HepG2 (cell line): Measurements from ENCODE around the gene MAN2A1. TPM values are rescaled to one million over a fixed set of nuclear protein-coding genes. Genes with fewer than 3 reads are reported as not detected.

ENCODE experiments used
- ATAC-seq: fragments of 200-7000 bp; cut with Tn5 transposase; 3 replicates; pipeline ENCODE4 v1.9.1; 2020; ENCODE audit warnings: mild to moderate bottlenecking, moderate library complexity
- BruUV-seq: library from RNA; stranded (reverse); fragments of 400-500 nt; replicated peaks from 2 replicates; lab custom pipeline; 2021; lab: Mats Ljungman, UMichigan
- CTCF ChIA-PET: fragments of 300-600 bp; formaldehyde crosslinking; extraction: SDS; loops from one replicate; lab custom pipeline; 2021; ENCODE audit warnings: low total read pairs, inconsistent platforms, low intra/inter-chr PET ratio; lab: Yijun Ruan, JAX
- POLR2A ChIA-PET: fragments of 350-600 bp; sonication (Branson Sonifier 250); formaldehyde crosslinking; loops from one replicate; lab custom pipeline; 2020; ENCODE audit warnings: antibody characterized with exemption, inconsistent platforms; lab: Yijun Ruan, JAX
- DNase-seq: peaks from one replicate; pipeline ENCODE4 v3.0.0-alpha.2; 2015; ENCODE audit warnings: low spot score
- FAIRE-seq: peaks from 3 replicates; lab custom pipeline; 2011; peaks lifted over from hg19 to GRCh38; lab: Jason Lieb, UNC
- H2AFZ ChIP-seq: one replicate; pipeline ENCODE4 v1.6.1; 2011; ENCODE audit warnings: low read length, inconsistent platforms
- H3K27ac ChIP-seq: fragments of 300-600 bp; 3 replicates; pipeline ENCODE4 v1.8.0; 2011; ENCODE audit warnings: mixed run types, mild to moderate bottlenecking, mixed read lengths, low read length, inconsistent platforms; ENCODE audit not compliant: insufficient read depth; ENCODE audit errors: extremely low read length
- H3K27me3 ChIP-seq, 2 experiments: fragments of 200-600 bp in 1 of 2; 2 replicates in 1 of 2; 3 replicates in 1 of 2; pipeline versions ENCODE4 v1.6.0 to v1.8.0; 2011; ENCODE audit warnings: low read length in 2 of 2, mild to moderate bottlenecking in 2 of 2, moderate library complexity in 2 of 2, inconsistent platforms in 1 of 2; ENCODE audit not compliant: insufficient read depth in 2 of 2, control insufficient read depth in 1 of 2
- H3K36me3 ChIP-seq, 2 experiments: fragments of 200-600 bp in 1 of 2; replicated peaks in 1 of 2; 2 replicates in 1 of 2; 3 replicates in 1 of 2; pipeline versions ENCODE4 v1.5.1 to v1.8.0; 2011; ENCODE audit warnings: low read length in 2 of 2, inconsistent platforms in 1 of 2; ENCODE audit not compliant: insufficient read depth in 2 of 2, control insufficient read depth in 1 of 2
- H3K4me1 ChIP-seq: 2 replicates; pipeline ENCODE4 v1.5.1; 2012; ENCODE audit warnings: low read length, inconsistent platforms; ENCODE audit not compliant: insufficient read depth
- H3K4me2 ChIP-seq: 2 replicates; pipeline ENCODE4 v1.6.0; 2011; ENCODE audit warnings: low read depth, low read length, inconsistent platforms
- H3K4me3 ChIP-seq, 3 experiments: fragments of 200-600 bp in 1 of 3; sonication (generic), shearing (Covaris generic) in 1 of 3; replicated peaks in 1 of 3; 2 replicates each; pipeline ENCODE4 v1.5.1; 2011 to 2016; ENCODE audit warnings: low read length in 3 of 3, inconsistent platforms in 2 of 3, low read depth in 2 of 3, mild to moderate bottlenecking in 2 of 3, control low read depth in 1 of 3, mixed read lengths in 1 of 3; ENCODE audit not compliant: insufficient read depth in 1 of 3
- H3K79me2 ChIP-seq: one replicate; pipeline ENCODE4 v1.6.1; 2011; ENCODE audit warnings: low read length, inconsistent platforms; ENCODE audit not compliant: insufficient read depth
- H3K9ac ChIP-seq: 2 replicates; pipeline ENCODE4 v1.6.0; 2011; ENCODE audit warnings: mild to moderate bottlenecking, low read depth, low read length, inconsistent platforms; ENCODE audit not compliant: insufficient read depth
- H3K9me3 ChIP-seq: 2 replicates; pipeline ENCODE4 v1.5.1; 2012; ENCODE audit warnings: mild to moderate bottlenecking, low read length
- H4K20me1 ChIP-seq: 2 replicates; pipeline ENCODE4 v1.6.0; 2011; ENCODE audit warnings: inconsistent platforms, mild to moderate bottlenecking, low read length, moderate library complexity; ENCODE audit not compliant: insufficient read depth
- ARID4A ChIP-seq: sonication (generic); formaldehyde crosslinking; IDR thresholded peaks from 2 replicates; pipeline ENCODE4 v1.5.0; 2020; ENCODE audit warnings: mild to moderate bottlenecking, missing genetic modification reagents, borderline replicate concordance
- CHD4 ChIP-seq: fragments of 200-600 bp; sonication (generic); IDR thresholded peaks from 2 replicates; pipeline ENCODE4 v1.7.0; 2017; ENCODE audit warnings: mild to moderate bottlenecking, low read length, borderline replicate concordance
- ISX ChIP-seq: sonication (generic); formaldehyde crosslinking; conservative IDR thresholded peaks from 2 replicates; pipeline ENCODE4 v1.5.0; 2020; ENCODE audit warnings: missing genetic modification reagents
- POLR2A ChIP-seq, 2 experiments: IDR thresholded peaks; 2 replicates each; pipeline ENCODE4 v1.6.1; 2011; ENCODE audit warnings: low read depth in 2 of 2, low read length in 2 of 2, mild to moderate bottlenecking in 1 of 2, moderate library complexity in 1 of 2; ENCODE audit not compliant: insufficient read depth in 1 of 2
- TCF12 ChIP-seq, 2 experiments: fragments of 450-650 bp in 1 of 2; sonication (generic) in 1 of 2; formaldehyde crosslinking in 1 of 2; IDR thresholded peaks; 2 replicates each; pipeline versions ENCODE4 v1.6.1 to v1.8.0; 2017 to 2022; ENCODE audit warnings: antibody characterized with exemption in 1 of 2, mild to moderate bottlenecking in 1 of 2, missing genetic modification reagents in 1 of 2, moderate library complexity in 1 of 2
- ZNF3 ChIP-seq: IDR thresholded peaks from 2 replicates; pipeline ENCODE4 v1.7.0; 2017; ENCODE audit warnings: inconsistent platforms
- ZNF761 ChIP-seq: sonication (generic); formaldehyde crosslinking; conservative IDR thresholded peaks from 2 replicates; pipeline ENCODE4 v1.4.0; 2020; ENCODE audit warnings: mild to moderate bottlenecking, missing genetic modification reagents
- WGBS: methylation state at CpG from one replicate; pipeline ENCODE4 v1.1.6; 2017; ENCODE audit warnings: low lambda C conversion rate; 5-methylcytosine and 5-hydroxymethylcytosine counted together
- in situ Hi-C: cut with HindIII; loops from 2 replicates; pipeline ENCODE4 v1.10.0; 2017; ENCODE audit warnings: low pct_unique_long_range_greater_than_20kb; ENCODE audit not compliant: extremely low pct_ligation_motif_present
- intact Hi-C: fragments of 100-400 bp; cut with micrococcal nuclease; formaldehyde crosslinking; loops from one replicate; pipeline ENCODE4 v1.10.0; 2022; ENCODE audit not compliant: unreplicated experiment
- polyA plus RNA-seq, 8 experiments: library from polyadenylated mRNA; depleted of rRNA in 3 of 8; stranded (reverse) in 7 of 8; unstranded in 1 of 8; fragments of >200 nt; fragmentation: Illumina TruSeq in 4 of 8; extraction: Trizol in 4 of 8; gene quantifications; 2 replicates each; pipeline versions ENCODE4 v1.2.1 to v1.2.3, GENCODE V29; 2011 to 2016; ENCODE audit warnings: low read depth in 4 of 8, missing spikeins in 1 of 8, mixed read lengths in 1 of 8; ENCODE audit not compliant: insufficient read depth in 1 of 8
- total RNA-seq, 5 experiments: library from RNA; depleted of rRNA; stranded (reverse); fragments of >200 nt; fragmentation: Illumina TruSeq; extraction: Trizol; gene quantifications; 2 replicates each; pipeline ENCODE4 v1.2.3, GENCODE V29; 2016; ENCODE audit warnings: low read depth in 1 of 5
- TF ChIP-seq, protein P1 (sequence below): sonication (generic); formaldehyde crosslinking; IDR thresholded peaks from 2 replicates; pipeline ENCODE4 v1.8.0; 2022; ENCODE audit warnings: mild to moderate bottlenecking, missing genetic modification reagents, borderline replicate concordance

The MAN2A1 gene
- total and polyA plus RNA-seq, 2 of the 13 experiments (the other 11 are each of a cell fraction or from before 2014, with no cell fraction given): 56.2 to 80.5 TPM

DNA sequence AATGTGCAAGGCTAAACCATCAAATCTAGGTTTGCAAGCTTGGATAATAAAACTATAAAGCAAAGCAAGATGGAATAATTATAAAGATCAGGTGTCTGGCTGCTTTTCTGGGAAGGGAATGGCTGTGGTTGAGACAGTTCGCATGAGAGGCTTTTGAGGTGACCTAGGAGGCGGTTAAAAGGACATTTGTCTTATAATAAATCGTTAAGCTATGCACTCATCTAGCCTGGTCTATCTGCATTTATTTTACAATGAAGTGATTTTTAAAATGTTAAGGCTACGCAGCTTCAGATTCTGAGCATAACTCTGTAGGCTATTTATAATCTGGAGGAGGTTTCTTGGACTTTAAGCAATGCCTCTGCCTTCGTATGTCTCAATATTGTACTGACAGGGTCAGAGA, 29.4 kb upstream of the MAN2A1 start:
- POLR2A ChIA-PET: no interaction called here
- H3K9ac ChIP-seq: no peak overlapping the region
- intact Hi-C loops: no loop called here
- no peak overlapping the region for H2AFZ ChIP-seq
- 46% methylated on average over 5 of the region's 5 CpGs for WGBS
- no peaks in the 10 kb centered on the region for H3K36me3 ChIP-seq
- no peaks in the 10 kb centered on the region; a peak in 1 of 5 replicates for H3K27me3 ChIP-seq
- FAIRE-seq (no peak), ATAC-seq (no peak), DNase-seq (no peak)
- CTCF ChIA-PET: no interaction called here
- H3K4me3 ChIP-seq: no peak overlapping the region
- no peak overlapping the region for H3K4me2 ChIP-seq
- no peaks in the 10 kb centered on the region for H3K4me1 ChIP-seq
- no peak for TF ChIP-seq ZNF3 (CRISPR knock-in tag)
- TF ChIP-seq, protein P1, sequence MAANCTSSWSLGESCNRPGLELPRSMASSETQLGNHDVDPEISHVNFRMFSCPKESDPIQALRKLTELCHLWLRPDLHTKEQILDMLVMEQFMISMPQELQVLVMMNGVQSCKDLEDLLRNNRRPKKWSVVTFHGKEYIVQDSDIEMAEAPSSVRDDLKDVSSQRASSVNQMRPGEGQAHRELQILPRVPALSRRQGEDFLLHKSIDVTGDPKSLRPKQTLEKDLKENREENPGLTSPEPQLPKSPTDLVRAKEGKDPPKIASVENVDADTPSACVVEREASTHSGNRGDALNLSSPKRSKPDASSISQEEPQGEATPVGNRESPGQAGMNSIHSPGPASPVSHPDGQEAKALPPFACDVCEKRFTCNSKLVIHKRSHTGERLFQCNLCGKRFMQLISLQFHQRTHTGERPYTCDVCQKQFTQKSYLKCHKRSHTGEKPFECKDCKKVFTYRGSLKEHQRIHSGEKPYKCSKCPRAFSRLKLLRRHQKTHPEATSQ (CRISPR knock-in tag): no peak
- no peak for TF ChIP-seq ISX (CRISPR knock-in tag)
- TF ChIP-seq POLR2A (IDR thresholded peaks at IDR 0.05; ENCODE audit: insufficient read depth in 1 of 2, low read depth in 2 of 2, low read length in 2 of 2): no peak
- TF ChIP-seq ZNF761 (CRISPR knock-in tag): no peak
- no peaks in the 10 kb centered on the region for H3K9me3 ChIP-seq
- in situ Hi-C loops: no loop called here
- H4K20me1 ChIP-seq: no peaks in the 10 kb centered on the region
- no TSS peak for BruUV-seq
- no peak overlapping the region for H3K27ac ChIP-seq
- no peaks in the 10 kb centered on the region for H3K79me2 ChIP-seq

GRCh38 chr5:109668237-109668636, 21.5 kb upstream of the MAN2A1 start:
- Histone ChIP-seq H3K9me3 (no peaks in the 10 kb centered on the region), H4K20me1 (no peaks in the 10 kb centered on the region), H3K4me1 (no peaks in the 10 kb centered on the region), H2AFZ (no peak overlapping the region), H3K79me2 (no peaks in the 10 kb centered on the region), H3K4me2 (no peak overlapping the region), H3K27me3 (peaks cover 0 to 12% of the 10 kb centered on the region in 2 experiments; a peak in 2 of 5 replicates), H3K4me3 (no peak overlapping the region), H3K9ac (no peak overlapping the region), H3K36me3 (no peaks in the 10 kb centered on the region), H3K27ac (no peak overlapping the region)
- ChIA-PET POLR2A (no interaction called here), CTCF (no interaction called here)
- FAIRE-seq (no peak), DNase-seq (no peak), ATAC-seq (no peak)
- in situ Hi-C loops: no loop called here
- TF ChIP-seq CHD4 (no peak), TCF12 (IDR thresholded peaks at IDR 0.05) (no peak), TCF12 (CRISPR knock-in tag; IDR thresholded peaks at IDR 0.05) (no peak), ARID4A (CRISPR knock-in tag) (no peak)
- intact Hi-C loops: no loop called here
- 37% methylated on average over 5 of the region's 5 CpGs for WGBS
- BruUV-seq: no TSS peak
